ENCODE measurements around the gene PROM2. TPM values are rescaled to one million over a fixed set of nuclear protein-coding genes. Genes with fewer than 3 reads are reported as not detected.

PROM2 gene
- total and polyA plus RNA-seq, 2 donors (not counting 3 experiments of a cell fraction or from before 2014, with no cell fraction given), result 0.39 to 0.60 TPM

GRCh38 chr2:95299961-95300360 is 25.7 kb downstream of the PROM2 start:
- no peaks in the 10 kb centered on the region for H3K9me3 ChIP-seq (replicated peaks; ENCODE audit: control insufficient read depth, insufficient read depth, low read length)
- no peaks in the 10 kb centered on the region for H3K36me3 ChIP-seq (ENCODE audit: control insufficient read depth in 2 of 2, extremely low read depth in 1 of 2, insufficient read depth in 2 of 2, low read length in 2 of 2)
- H2AFZ ChIP-seq (ENCODE audit: low read depth, low read length), result no peak overlapping the region
- no peaks in the 10 kb centered on the region for H3K4me1 ChIP-seq (ENCODE audit: control insufficient read depth, extremely low read depth, insufficient read depth, low read length)
- intact Hi-C loops (cut with micrococcal nuclease) (no loop called here), dilution Hi-C loops (cut with MboI; ENCODE audit: extremely low pct_ligation_motif_present, low sequenced_read_pairs) (no loop called here)
- H3K27ac ChIP-seq (ENCODE audit: insufficient read depth, low read depth, low read length), result no peak overlapping the region
- BruUV-seq (replicated peaks), result no TSS peak
- H3K4me3 ChIP-seq (replicated peaks in 1 of 3; ENCODE audit: insufficient read depth in 1 of 3, low read depth in 1 of 3, low read length in 3 of 3), result no peak overlapping the region
- no peaks in the 10 kb centered on the region for H4K20me1 ChIP-seq (replicated peaks; ENCODE audit: control insufficient read depth, extremely low read depth, insufficient read depth, low read length)
- H3K9me1 ChIP-seq (replicated peaks; ENCODE audit: control insufficient read depth, extremely low read depth, insufficient read depth, low read length), result no peaks in the 10 kb centered on the region
- no peak overlapping the region for H3K4me2 ChIP-seq (ENCODE audit: insufficient read depth, low read length)
- ChIA-PET CTCF (no interaction called here), POLR2A (no interaction called here)
- FAIRE-seq, result no peak
- H3K27me3 ChIP-seq (ENCODE audit: control insufficient read depth in 2 of 2, insufficient read depth in 2 of 2, low read length in 2 of 2), result no peaks in the 10 kb centered on the region
- DNase-seq (ENCODE audit: low read depth, low spot score), result no peak
- no peaks in the 10 kb centered on the region for H3K79me2 ChIP-seq (ENCODE audit: control insufficient read depth, insufficient read depth, low read length)
- no peak overlapping the region for H3K9ac ChIP-seq (replicated peaks; ENCODE audit: extremely low read depth, insufficient read depth, low read length)
- TF ChIP-seq FOS (IDR thresholded peaks at IDR 0.05; ENCODE audit: borderline replicate concordance, insufficient read depth, low read length) (no peak), GATA2 (IDR thresholded peaks at IDR 0.05; ENCODE audit: insufficient read depth, insufficient read length, low read depth, low read length) (no peak), EZH2 (IDR thresholded peaks at IDR 0.05; ENCODE audit: borderline replicate concordance, low read depth, low read length, severe bottlenecking) (no peak), POLR2AphosphoS5 (IDR thresholded peaks at IDR 0.05; ENCODE audit: insufficient read depth, low read depth, low read length) (no peak), MAX (IDR thresholded peaks at IDR 0.05; ENCODE audit: insufficient read depth, insufficient read length) (no peak), POLR2A (IDR thresholded peaks at IDR 0.05; ENCODE audit: low read depth, low read length) (no peak), CTCF (IDR thresholded peaks at IDR 0.05; ENCODE audit: extremely low read depth in 1 of 2, insufficient read depth in 1 of 2, low read depth in 1 of 2, low read length in 2 of 2) (no peak), MYC (IDR thresholded peaks at IDR 0.05; ENCODE audit: low read depth, low read length) (no peak), JUN (IDR thresholded peaks at IDR 0.05; ENCODE audit: borderline replicate concordance, insufficient read depth, insufficient read length, low read depth) (no peak)
